Activated naive CD8-positive, alpha-beta T cell treated with anti-CD3 and anti-CD28 coated beads, Interleukin-2, amount 10 ng/mL, durations not matched to agents 7 days and 5 days (primary cell): Measurements from ENCODE around the gene NOVA2. TPM values are rescaled to one million over a fixed set of nuclear protein-coding genes. Genes with fewer than 3 reads are reported as not detected.

ENCODE experiments used
- ATAC-seq: fragments of 150-1000 bp; cut with Tn5 transposase; one replicate; pipeline ENCODE4 v1.10.0; 2021; ENCODE audit warnings: low read depth, moderate library complexity
- POLR2A ChIA-PET: fragments of 350-600 bp; sonication (Branson Sonifier 250); formaldehyde crosslinking; loops from one replicate; lab custom pipeline; 2021; ENCODE audit warnings: antibody characterized with exemption; lab: Charles Lee
- DNase-seq: peaks from one replicate; pipeline ENCODE4 v3.0.0; 2021
- H3K27ac Mint-ChIP-seq: one replicate; pipeline ENCODE4 v1.8.0; 2022; ENCODE audit warnings: mild to moderate bottlenecking, mixed read lengths
- H3K27me3 Mint-ChIP-seq: one replicate; pipeline ENCODE4 v1.8.0; 2022; ENCODE audit warnings: mild to moderate bottlenecking, moderate library complexity, mixed read lengths
- H3K36me3 Mint-ChIP-seq: one replicate; pipeline ENCODE4 v1.8.0; 2021; ENCODE audit warnings: mild to moderate bottlenecking, mixed read lengths
- H3K4me1 Mint-ChIP-seq: one replicate; pipeline ENCODE4 v1.8.0; 2021; ENCODE audit warnings: mixed read lengths
- H3K4me3 Mint-ChIP-seq: one replicate; pipeline ENCODE4 v1.8.0; 2022; ENCODE audit warnings: mild to moderate bottlenecking, moderate library complexity, mixed read lengths
- H3K9me3 Mint-ChIP-seq: one replicate; pipeline ENCODE4 v1.8.0; 2021; ENCODE audit warnings: mixed read lengths
- total RNA-seq, 2 experiments: library from RNA; stranded (reverse); gene quantifications; one replicate each; pipeline ENCODE4 v1.2.3, GENCODE V29; 2021

NOVA2 gene
- total RNA-seq, 2 experiments from 2014 or later, result not detected

GRCh38 chr19:45969676-45970075 lies 4.0 kb downstream of the NOVA2 start:
- peaks cover 57% of the 10 kb centered on the region for H3K27me3 Mint-ChIP-seq

DNA sequence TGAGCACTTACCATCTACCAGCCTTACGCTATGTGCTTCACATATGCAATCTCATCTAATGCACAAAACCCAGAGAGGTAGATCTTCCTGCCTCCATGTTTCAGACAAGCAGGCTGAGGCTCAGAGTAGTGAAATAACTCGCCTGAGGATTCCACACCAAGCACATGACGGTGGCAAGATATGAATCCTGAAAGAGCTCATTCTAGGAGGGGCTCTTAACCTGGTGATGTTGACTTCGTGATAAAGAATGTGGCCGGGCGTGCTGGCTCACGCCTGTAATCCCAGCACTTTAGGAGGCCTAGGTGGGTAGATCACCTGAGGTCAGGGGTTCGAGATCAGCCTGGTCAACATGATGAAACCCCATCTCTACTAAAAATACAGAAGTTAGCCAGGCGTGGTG lies 5.0 kb downstream of the NOVA2 start:
- H3K4me3 Mint-ChIP-seq, result no peak overlapping the region
- peaks cover 51% of the 10 kb centered on the region for H3K27me3 Mint-ChIP-seq
- ATAC-seq (no peak), DNase-seq (no peak)
- H3K27ac Mint-ChIP-seq, result no peak overlapping the region
- POLR2A ChIA-PET, result no interaction called here
- H3K9me3 Mint-ChIP-seq, result no peaks in the 10 kb centered on the region
- peaks cover 15% of the 10 kb centered on the region for H3K4me1 Mint-ChIP-seq
- no peaks in the 10 kb centered on the region for H3K36me3 Mint-ChIP-seq

More at GRCh38 chr19:45969676-45970075, 4.0 kb downstream of the NOVA2 start:
- DNase-seq (no peak), ATAC-seq (no peak)
- peaks cover 15% of the 10 kb centered on the region for H3K4me1 Mint-ChIP-seq
- H3K4me3 Mint-ChIP-seq, result no peak overlapping the region
- POLR2A ChIA-PET, result interaction anchor here (1.2 kb wide), 1 partner anchor 67 kb away, joined by 3 read pairs; the partner anchor contains the start of gene MYPOP
- H3K9me3 Mint-ChIP-seq, result no peaks in the 10 kb centered on the region
- no peak overlapping the region for H3K27ac Mint-ChIP-seq
- no peaks in the 10 kb centered on the region for H3K36me3 Mint-ChIP-seq

- POLR2A ChIA-PET, result interaction anchor here (0.6 kb wide), 1 partner anchor 418 kb away, joined by 3 read pairs; no protein-coding TSS in a partner anchor
- H3K27me3 Mint-ChIP-seq, result peaks cover 45% of the 10 kb centered on the region
- H3K27ac Mint-ChIP-seq, result no peak overlapping the region
- no peaks in the 10 kb centered on the region for H3K9me3 Mint-ChIP-seq
- peaks cover 10% of the 10 kb centered on the region for H3K4me1 Mint-ChIP-seq
- no peaks in the 10 kb centered on the region for H3K36me3 Mint-ChIP-seq
- ATAC-seq, result no peak
- no peak overlapping the region for H3K4me3 Mint-ChIP-seq
- DNase-seq, result no peak
These were observed 6.4 kb downstream of the NOVA2 start for GRCh38 chr19:45967246-45967645.

- Mint-ChIP-seq H3K4me1 (peaks cover 6% of the 10 kb centered on the region), H3K27ac (no peak overlapping the region), H3K36me3 (no peaks in the 10 kb centered on the region), H3K4me3 (no peak overlapping the region), H3K9me3 (no peaks in the 10 kb centered on the region), H3K27me3 (peaks cover 40% of the 10 kb centered on the region)
- no peak for ATAC-seq
- DNase-seq, result no peak
- POLR2A ChIA-PET, result no interaction called here
These were observed 11.6 kb downstream of the NOVA2 start for GRCh38 chr19:45962021-45962420.

- no peak for DNase-seq
- no peaks in the 10 kb centered on the region for H3K36me3 Mint-ChIP-seq
- H3K4me3 Mint-ChIP-seq, result no peak overlapping the region
- ATAC-seq, result no peak
- POLR2A ChIA-PET, result no interaction called here
- no peaks in the 10 kb centered on the region for H3K9me3 Mint-ChIP-seq
- H3K27ac Mint-ChIP-seq, result no peak overlapping the region
- peaks cover 6% of the 10 kb centered on the region for H3K4me1 Mint-ChIP-seq
- peaks cover 41% of the 10 kb centered on the region for H3K27me3 Mint-ChIP-seq
These were observed 12.9 kb downstream of the NOVA2 start for GRCh38 chr19:45960595-45961235.

DNA sequence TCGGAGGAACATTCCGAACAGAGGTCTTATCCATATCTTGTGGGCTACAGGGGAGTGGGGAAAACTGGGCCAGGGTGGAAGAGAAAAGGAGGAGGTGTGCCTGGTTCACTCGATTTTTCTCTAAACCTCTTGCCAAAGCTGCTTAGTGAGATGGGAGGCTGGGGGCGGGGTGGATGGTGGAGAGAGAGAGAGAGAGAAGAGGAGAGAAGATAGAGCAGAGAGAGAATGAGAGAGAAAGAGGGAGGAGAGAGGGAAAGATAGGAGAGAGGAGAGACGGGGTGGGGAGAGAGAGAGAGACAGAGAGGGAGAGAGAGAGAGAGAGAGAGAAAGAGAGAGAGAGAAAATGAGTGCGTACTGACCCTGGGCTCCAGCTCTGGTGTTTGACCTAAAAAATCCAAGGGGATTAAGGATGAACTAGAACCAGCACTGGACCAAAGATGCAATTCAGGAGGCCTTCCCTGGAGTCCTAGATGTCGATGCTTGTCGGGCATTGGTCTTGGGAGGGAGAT lies 14.1 kb downstream of the NOVA2 start:
- H3K4me1 Mint-ChIP-seq, result peaks cover 12% of the 10 kb centered on the region
- H3K27me3 Mint-ChIP-seq, result peaks cover 40% of the 10 kb centered on the region
- no peak for DNase-seq
- no peak overlapping the region for H3K4me3 Mint-ChIP-seq
- POLR2A ChIA-PET, result no interaction called here
- no peak for ATAC-seq
- no peak overlapping the region for H3K27ac Mint-ChIP-seq
- H3K9me3 Mint-ChIP-seq, result no peaks in the 10 kb centered on the region
- no peaks in the 10 kb centered on the region for H3K36me3 Mint-ChIP-seq

- Mint-ChIP-seq H3K4me3 (no peak overlapping the region), H3K9me3 (no peaks in the 10 kb centered on the region), H3K27ac (no peak overlapping the region), H3K36me3 (no peaks in the 10 kb centered on the region), H3K4me1 (peaks cover 12% of the 10 kb centered on the region), H3K27me3 (peaks cover 38% of the 10 kb centered on the region)
- POLR2A ChIA-PET, result no interaction called here
- ATAC-seq, result no peak
- DNase-seq, result no peak
These were observed 14.7 kb downstream of the NOVA2 start for GRCh38 chr19:45958769-45959516.

DNA sequence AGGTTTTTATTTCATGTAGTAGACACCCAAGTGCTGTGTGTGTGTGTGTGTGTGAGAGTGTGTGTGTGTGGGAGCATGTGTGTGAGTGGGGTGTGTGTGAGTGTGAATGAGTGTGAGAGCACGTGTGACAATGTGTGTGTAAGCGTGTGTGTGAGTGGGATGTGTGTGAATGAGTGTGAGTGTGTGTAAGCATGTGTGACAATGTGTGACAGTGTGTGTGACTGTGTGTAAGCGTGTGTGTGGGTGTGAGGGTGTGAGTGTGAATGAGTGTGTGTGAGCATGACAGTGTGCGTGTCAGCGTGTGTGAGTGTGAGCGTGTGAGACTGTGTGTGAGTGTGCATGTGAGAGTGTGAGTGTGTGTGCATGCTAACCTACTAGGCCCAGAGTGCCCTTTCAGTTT lies 15.3 kb downstream of the NOVA2 start:
- POLR2A ChIA-PET, result no interaction called here
- no peaks in the 10 kb centered on the region for H3K36me3 Mint-ChIP-seq
- H3K27ac Mint-ChIP-seq, result no peak overlapping the region
- peaks cover under 1% of the 10 kb centered on the region for H3K9me3 Mint-ChIP-seq
- DNase-seq (no peak), ATAC-seq (no peak)
- H3K4me1 Mint-ChIP-seq, result peaks cover 13% of the 10 kb centered on the region
- H3K27me3 Mint-ChIP-seq, result peaks cover 38% of the 10 kb centered on the region
- H3K4me3 Mint-ChIP-seq, result no peak overlapping the region

GRCh38 chr19:45955905-45956608 lies 17.6 kb downstream of the NOVA2 start:
- ATAC-seq, result no peak
- POLR2A ChIA-PET, result interaction anchor here (0.7 kb wide), 1 partner anchor 54 kb away, joined by 3 read pairs; the partner anchor contains the start of gene MYPOP
- Mint-ChIP-seq H3K9me3 (peaks cover 3% of the 10 kb centered on the region), H3K27me3 (peaks cover 27% of the 10 kb centered on the region), H3K4me3 (no peak overlapping the region), H3K4me1 (peaks cover 23% of the 10 kb centered on the region), H3K27ac (no peak overlapping the region), H3K36me3 (no peaks in the 10 kb centered on the region)
- no peak for DNase-seq

DNA sequence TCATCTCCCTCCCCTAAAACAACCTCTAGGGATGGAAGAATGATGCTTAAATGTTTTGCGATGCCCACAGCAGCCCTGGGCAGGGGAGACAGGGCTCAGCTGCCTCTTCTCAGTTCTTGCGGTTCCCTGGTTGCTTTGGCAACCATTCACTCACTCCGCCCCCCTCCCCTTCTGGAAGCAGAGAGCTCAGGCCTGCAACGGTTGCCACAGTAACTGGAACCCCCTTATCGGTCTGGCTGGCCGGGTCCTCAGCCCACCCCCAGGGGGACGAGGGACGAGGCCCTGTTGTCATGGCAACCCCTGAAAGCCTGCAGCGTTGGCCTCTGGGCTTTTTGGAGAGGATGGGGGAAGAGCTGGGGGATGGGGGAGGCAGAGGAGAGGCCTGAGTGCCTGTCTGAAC lies 19.5 kb downstream of the NOVA2 start:
- POLR2A ChIA-PET, result no interaction called here
- no peak for ATAC-seq

DNA sequence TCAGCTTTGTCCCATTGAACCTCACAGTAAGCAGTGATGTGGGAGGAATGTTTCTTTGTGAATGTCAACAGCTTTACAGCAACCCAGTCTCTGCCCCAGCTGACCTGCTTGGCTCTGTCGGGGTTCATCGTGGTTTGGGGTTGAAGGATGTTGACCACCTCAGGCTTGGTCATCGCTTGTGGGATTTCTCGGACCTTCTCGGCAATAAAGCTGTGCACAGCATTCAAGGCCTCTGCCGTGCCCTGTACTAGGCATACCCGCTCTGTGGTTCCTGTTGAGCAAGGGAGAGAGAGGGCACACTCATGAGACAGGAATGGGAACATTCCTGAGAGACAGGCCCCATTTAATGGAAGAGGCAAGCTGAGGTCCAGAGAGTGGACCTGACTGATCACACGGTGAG lies 20.0 kb downstream of the NOVA2 start:
- H3K4me1 Mint-ChIP-seq, result peaks cover 20% of the 10 kb centered on the region
- no peaks in the 10 kb centered on the region for H3K36me3 Mint-ChIP-seq
- H3K27ac Mint-ChIP-seq, result no peak overlapping the region
- POLR2A ChIA-PET, result no interaction called here
- no peak overlapping the region for H3K4me3 Mint-ChIP-seq
- peaks cover 3% of the 10 kb centered on the region for H3K9me3 Mint-ChIP-seq
- peaks cover 17% of the 10 kb centered on the region for H3K27me3 Mint-ChIP-seq
- ATAC-seq (no peak), DNase-seq (no peak)

More for the DNA sequence above, 19.5 kb downstream of the NOVA2 start:
- Mint-ChIP-seq H3K27me3 (peaks cover 21% of the 10 kb centered on the region), H3K36me3 (no peaks in the 10 kb centered on the region), H3K27ac (no peak overlapping the region), H3K4me3 (no peak overlapping the region), H3K9me3 (peaks cover 3% of the 10 kb centered on the region), H3K4me1 (peaks cover 20% of the 10 kb centered on the region)
- no peak for DNase-seq

GRCh38 chr19:45952686-45953505 lies 20.8 kb downstream of the NOVA2 start:
- peak overlapping the region; percentile 74 for H3K4me3 Mint-ChIP-seq
- peaks cover 17% of the 10 kb centered on the region for H3K4me1 Mint-ChIP-seq
- no peaks in the 10 kb centered on the region for H3K36me3 Mint-ChIP-seq
- H3K9me3 Mint-ChIP-seq, result peaks cover 3% of the 10 kb centered on the region
- DNase-seq, result peak; percentile 77
- POLR2A ChIA-PET, result interaction anchor here (1.0 kb wide), 1 partner anchor 43 kb away, joined by 3 read pairs; the partner anchor contains the start of gene CCDC61
- ATAC-seq, result peak; percentile 61
- peak overlapping the region; percentile 11 for H3K27ac Mint-ChIP-seq
- H3K27me3 Mint-ChIP-seq, result peaks cover 16% of the 10 kb centered on the region
